HepG2 (cell line): Measurements from ENCODE around the gene PRM3. TPM values are rescaled to one million over a fixed set of nuclear protein-coding genes. Genes with fewer than 3 reads are reported as not detected.

ENCODE experiments used
- ATF2 ChIP-seq: sonication (generic); formaldehyde crosslinking; IDR thresholded peaks from 2 replicates; pipeline ENCODE4 v1.4.0; 2020; ENCODE audit warnings: missing genetic modification reagents
- ATF7 ChIP-seq, 2 experiments: fragments of 450-650 bp in 1 of 2; sonication (generic) in 1 of 2; formaldehyde crosslinking in 1 of 2; IDR thresholded peaks; 2 replicates each; pipeline versions ENCODE4 v1.4.0 to v1.6.1; 2016 to 2020; ENCODE audit warnings: antibody characterized with exemption in 1 of 2, mild to moderate bottlenecking in 1 of 2, missing genetic modification reagents in 1 of 2
- CHD2 ChIP-seq: IDR thresholded peaks from 2 replicates; pipeline ENCODE4 v1.6.1; 2011; ENCODE audit warnings: low read depth, low read length, improper control_type of control experiment
- ELF3 ChIP-seq: IDR thresholded peaks from 2 replicates; pipeline ENCODE4 v1.6.1; 2016; ENCODE audit warnings: missing genetic modification reagents, missing compliant biosample characterization
- HMG20B ChIP-seq: conservative IDR thresholded peaks from 2 replicates; pipeline ENCODE4 v1.6.1; 2016; ENCODE audit warnings: missing genetic modification reagents, missing compliant biosample characterization
- HNRNPL ChIP-seq: fragments of 200-400 bp; formaldehyde crosslinking; IDR thresholded peaks from 2 replicates; pipeline ENCODE4 v1.6.1; 2017; ENCODE audit warnings: mild to moderate bottlenecking, low read depth, low read length
- MATR3 ChIP-seq: sonication (generic); formaldehyde crosslinking; IDR thresholded peaks from 2 replicates; pipeline ENCODE4 v1.4.0; 2020; ENCODE audit warnings: missing genetic modification reagents
- MEIS2 ChIP-seq: sonication (generic); formaldehyde crosslinking; IDR thresholded peaks from 2 replicates; pipeline ENCODE4 v1.9.0; 2021; ENCODE audit warnings: mild to moderate bottlenecking, missing genetic modification reagents
- NFYB ChIP-seq: sonication (generic); formaldehyde crosslinking; IDR thresholded peaks from 2 replicates; pipeline ENCODE4 v1.4.0; 2020; ENCODE audit warnings: missing genetic modification reagents
- NPAS2 ChIP-seq: sonication (generic); formaldehyde crosslinking; IDR thresholded peaks from 2 replicates; pipeline ENCODE4 v1.8.0; 2022; ENCODE audit warnings: mild to moderate bottlenecking, missing genetic modification reagents, borderline replicate concordance
- PHB2 ChIP-seq: fragments of 450-650 bp; IDR thresholded peaks from 2 replicates; pipeline ENCODE4 v1.6.1; 2018; ENCODE audit not compliant: partially characterized antibody
- SETDB1 ChIP-seq: sonication (generic); formaldehyde crosslinking; IDR thresholded peaks from 2 replicates; pipeline ENCODE4 v1.5.1; 2020; ENCODE audit warnings: missing genetic modification reagents, mild to moderate bottlenecking, borderline replicate concordance
- SOX13 ChIP-seq, 3 experiments: fragments of 450-650 bp in 1 of 3; sonication (generic) in 1 of 3; formaldehyde crosslinking in 1 of 3; IDR thresholded peaks in 2 of 3; conservative IDR thresholded peaks in 1 of 3; 2 replicates each; pipeline versions ENCODE4 v1.5.0 to v1.6.1; 2016 to 2020; ENCODE audit warnings: antibody characterized with exemption in 1 of 3, mild to moderate bottlenecking in 1 of 3, missing compliant biosample characterization in 1 of 3, missing genetic modification reagents in 1 of 3, moderate library complexity in 1 of 3
- ZGPAT ChIP-seq: IDR thresholded peaks from 2 replicates; pipeline ENCODE4 v1.6.1; 2016; ENCODE audit warnings: mild to moderate bottlenecking
- ZNF230 ChIP-seq: sonication (generic); formaldehyde crosslinking; IDR thresholded peaks from 2 replicates; pipeline ENCODE4 v1.4.0; 2020; ENCODE audit warnings: mild to moderate bottlenecking, missing genetic modification reagents
- ZNF235 ChIP-seq: sonication (generic); formaldehyde crosslinking; IDR thresholded peaks from 2 replicates; pipeline ENCODE4 v1.8.1; 2023; ENCODE audit warnings: mild to moderate bottlenecking, missing genetic modification reagents, borderline replicate concordance
- ZNF317 ChIP-seq: sonication (generic); formaldehyde crosslinking; IDR thresholded peaks from 2 replicates; pipeline ENCODE4 v1.5.0; 2020; ENCODE audit warnings: mild to moderate bottlenecking, missing genetic modification reagents
- ZNF460 ChIP-seq: sonication (generic); formaldehyde crosslinking; IDR thresholded peaks from 2 replicates; pipeline ENCODE4 v1.5.1; 2020; ENCODE audit warnings: missing genetic modification reagents, mild to moderate bottlenecking, borderline replicate concordance
- ZNF543 ChIP-seq: sonication (generic); formaldehyde crosslinking; IDR thresholded peaks from 2 replicates; pipeline ENCODE4 v1.4.0; 2020; ENCODE audit warnings: mild to moderate bottlenecking, missing genetic modification reagents
- ZNF546 ChIP-seq: sonication (generic); formaldehyde crosslinking; conservative IDR thresholded peaks from 2 replicates; pipeline ENCODE4 v1.8.1; 2023; ENCODE audit warnings: mild to moderate bottlenecking, missing genetic modification reagents
- ZNF570 ChIP-seq: sonication (generic); formaldehyde crosslinking; IDR thresholded peaks from 2 replicates; pipeline ENCODE4 v1.4.0; 2020; ENCODE audit warnings: mild to moderate bottlenecking, missing genetic modification reagents, borderline replicate concordance
- ZNF879 ChIP-seq: sonication (generic); formaldehyde crosslinking; IDR thresholded peaks from 2 replicates; pipeline ENCODE4 v1.8.1; 2023; ENCODE audit warnings: missing genetic modification reagents
- ZXDC ChIP-seq: sonication (generic); formaldehyde crosslinking; IDR thresholded peaks from 2 replicates; pipeline ENCODE4 v1.5.0; 2020; ENCODE audit warnings: mild to moderate bottlenecking, missing genetic modification reagents
- polyA plus RNA-seq, 8 experiments: library from polyadenylated mRNA; depleted of rRNA in 3 of 8; stranded (reverse) in 7 of 8; unstranded in 1 of 8; fragments of >200 nt; fragmentation: Illumina TruSeq in 4 of 8; extraction: Trizol in 4 of 8; gene quantifications; 2 replicates each; pipeline versions ENCODE4 v1.2.1 to v1.2.3, GENCODE V29; 2011 to 2016; ENCODE audit warnings: low read depth in 4 of 8, missing spikeins in 1 of 8, mixed read lengths in 1 of 8; ENCODE audit not compliant: insufficient read depth in 1 of 8
- total RNA-seq, 5 experiments: library from RNA; depleted of rRNA; stranded (reverse); fragments of >200 nt; fragmentation: Illumina TruSeq; extraction: Trizol; gene quantifications; 2 replicates each; pipeline ENCODE4 v1.2.3, GENCODE V29; 2016; ENCODE audit warnings: low read depth in 1 of 5
- TF ChIP-seq, protein P1 (sequence below): IDR thresholded peaks from 2 replicates; pipeline ENCODE4 v1.6.1; 2012; ENCODE audit warnings: low read depth, low read length, improper control_type of control experiment

PRM3 gene
- total and polyA plus RNA-seq, 2 of the 13 experiments (the other 11 are each of a cell fraction or from before 2014, with no cell fraction given) = not detected

DNA sequence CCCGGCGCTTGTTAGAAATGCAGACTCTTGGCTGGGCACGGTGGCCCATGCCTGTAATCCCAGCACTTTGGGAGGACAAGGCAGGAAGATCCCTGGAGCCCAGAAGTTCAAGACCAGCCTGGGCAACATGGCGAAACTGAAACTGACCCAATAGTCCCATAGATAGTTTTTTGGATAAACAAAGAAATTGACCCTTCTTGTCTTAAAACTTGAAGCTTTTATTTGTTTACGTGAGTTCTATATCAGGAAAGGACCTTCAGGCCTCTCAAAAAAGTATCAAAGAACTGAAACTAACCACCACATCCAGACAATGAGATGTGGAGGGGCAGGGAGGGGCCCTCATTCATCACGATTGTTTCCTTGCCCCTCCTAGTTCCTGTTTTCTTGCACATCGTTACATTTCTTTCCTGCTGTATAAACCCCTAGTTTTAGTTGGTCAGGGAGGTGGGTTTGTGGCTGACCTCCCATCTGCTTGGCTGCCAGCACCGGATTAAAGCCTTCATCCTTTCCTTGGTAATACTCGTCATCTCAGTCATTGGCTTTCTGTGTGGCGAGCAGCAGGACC is 37.6 kb upstream of the PRM3 start (continued):
- TF ChIP-seq ZGPAT (CRISPR knock-in tag) (no peak), ZNF543 (0 out of 2 replicates have a peak, but pooled peaks have one; percentile 21), SETDB1 (CRISPR knock-in tag) (no peak), ZXDC (CRISPR knock-in tag) (no peak), ELF3 (no peak), ZNF230 (CRISPR knock-in tag) (0 out of 2 replicates have a peak, but pooled peaks have one; percentile 10), ZNF235 (CRISPR knock-in tag) (no peak), MATR3 (CRISPR knock-in tag) (no peak), ZNF317 (CRISPR knock-in tag) (no peak), CHD2 (no peak), ATF7 (IDR thresholded peaks at IDR 0.05) (no peak), ATF7 (CRISPR knock-in tag; IDR thresholded peaks at IDR 0.05) (no peak), ZNF879 (CRISPR knock-in tag) (no peak), HMG20B (no peak), HNRNPL (no peak), ZNF546 (CRISPR knock-in tag) (no peak), ZNF460 (no peak), NFYB (no peak), ZNF570 (no peak), SOX13 (IDR thresholded peaks at IDR 0.05) (no peak), SOX13 (CRISPR knock-in tag; conservative IDR thresholded peaks at IDR 0.05 in 1 of 2, IDR thresholded peaks at IDR 0.05 in 1 of 2) (peak in 1 of 2 experiments; percentile 23; a peak in 1 of 4 replicates), MEIS2 (CRISPR knock-in tag) (no peak), PHB2 (no peak), ATF2 (CRISPR knock-in tag) (no peak), NPAS2 (no peak)
- TF ChIP-seq, protein P1, sequence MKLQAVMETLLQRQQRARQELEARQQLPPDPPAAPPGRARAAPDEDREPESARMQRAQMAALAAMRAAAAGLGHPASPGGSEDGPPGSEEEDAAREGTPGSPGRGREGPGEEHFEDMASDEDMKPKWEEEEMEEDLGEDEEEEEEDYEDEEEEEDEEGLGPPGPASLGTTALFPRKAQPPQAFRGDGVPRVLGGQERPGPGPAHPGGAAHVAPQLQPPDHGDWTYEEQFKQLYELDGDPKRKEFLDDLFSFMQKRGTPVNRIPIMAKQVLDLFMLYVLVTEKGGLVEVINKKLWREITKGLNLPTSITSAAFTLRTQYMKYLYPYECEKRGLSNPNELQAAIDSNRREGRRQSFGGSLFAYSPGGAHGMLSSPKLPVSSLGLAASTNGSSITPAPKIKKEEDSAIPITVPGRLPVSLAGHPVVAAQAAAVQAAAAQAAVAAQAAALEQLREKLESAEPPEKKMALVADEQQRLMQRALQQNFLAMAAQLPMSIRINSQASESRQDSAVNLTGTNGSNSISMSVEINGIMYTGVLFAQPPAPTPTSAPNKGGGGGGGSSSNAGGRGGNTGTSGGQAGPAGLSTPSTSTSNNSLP = no peak
